ENCODE results near the gene MPIG6B.

DNA sequence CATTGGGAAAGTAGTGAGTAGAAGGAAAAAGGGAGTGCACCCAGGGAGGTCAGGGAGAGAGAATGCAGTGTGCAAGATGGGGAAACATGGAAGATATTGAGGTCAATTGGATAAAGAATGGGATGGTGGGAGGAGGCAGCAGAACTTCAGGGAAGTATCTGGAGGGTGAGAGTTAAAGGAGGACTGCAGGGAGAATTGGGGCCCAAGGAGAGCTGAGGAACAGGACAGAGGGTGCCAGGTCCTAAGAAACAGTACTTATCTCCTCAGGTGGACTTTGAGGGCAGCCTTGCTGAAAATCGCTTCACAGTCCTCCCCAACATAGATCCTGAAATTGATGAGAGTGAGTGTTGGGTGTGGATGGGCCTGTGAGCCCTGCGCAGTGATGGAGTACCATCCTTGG, 35.1 kb downstream of the MPIG6B start:
- TF ChIP-seq POLR2AphosphoS5 (IDR thresholded peaks at IDR 0.05; ENCODE audit: low read depth, low read length) (no peak), POLR2A (IDR thresholded peaks at IDR 0.05; ENCODE audit: low read depth, low read length) (no peak), TAF1 (IDR thresholded peaks at IDR 0.05; ENCODE audit: low read depth, low read length) (no peak), POU2F2 (IDR thresholded peaks at IDR 0.05; ENCODE audit: low read depth, low read length) (no peak), SPI1 (IDR thresholded peaks at IDR 0.05; ENCODE audit: low read depth, low read length) (no peak)
